GM19238 (cell line): ENCODE data around the gene IFITM10.
"Not testable (repeated sequence)": the region's sequence is repeated elsewhere in the genome, so short reads cannot be mapped to it uniquely, and the experiment has no call there.

Experiments
- DNase-seq: peaks from one replicate; pipeline ENCODE4 v3.0.0; 2011; ENCODE audit warnings: low spot score; ENCODE audit not compliant: insufficient read length

IFITM10 gene

DNA sequence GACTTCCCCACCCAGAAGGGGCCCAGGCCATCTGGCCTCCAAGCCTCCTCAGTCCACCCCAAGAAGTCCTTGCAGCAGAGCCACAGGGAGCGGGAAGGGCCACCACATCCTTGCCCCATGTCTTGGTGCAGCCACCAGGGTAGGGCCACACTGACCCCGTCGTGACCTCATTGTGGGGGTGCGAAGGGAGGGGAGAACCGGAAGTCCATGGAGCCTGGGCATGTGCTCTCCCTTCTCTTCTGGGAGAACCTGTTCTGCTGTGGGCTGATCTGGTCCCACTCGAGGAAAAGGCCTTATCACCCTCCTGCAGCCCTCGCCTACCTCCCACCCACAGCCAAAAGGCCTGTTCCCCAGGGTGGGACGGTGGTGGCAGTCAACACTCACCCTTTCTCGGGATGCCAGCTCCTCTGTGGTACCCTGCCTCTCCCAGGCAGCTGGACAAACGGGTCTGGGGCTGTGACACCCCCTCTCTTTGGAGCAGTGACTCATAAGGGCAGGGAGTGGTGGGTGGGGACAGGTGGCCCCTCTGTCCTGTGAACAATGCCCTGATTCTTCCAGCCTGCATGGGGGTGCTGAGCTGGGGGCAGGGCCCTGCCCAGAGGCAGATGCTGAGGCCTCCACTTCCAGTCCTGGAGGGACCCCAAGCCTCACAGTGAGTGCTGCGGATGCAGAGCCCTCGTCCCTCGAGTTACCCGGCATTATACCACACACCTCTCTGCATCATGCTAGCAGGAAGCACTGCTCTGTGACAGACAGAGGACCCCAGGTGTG, 27.9 kb upstream of the IFITM10 start:
- no peak for DNase-seq

DNA sequence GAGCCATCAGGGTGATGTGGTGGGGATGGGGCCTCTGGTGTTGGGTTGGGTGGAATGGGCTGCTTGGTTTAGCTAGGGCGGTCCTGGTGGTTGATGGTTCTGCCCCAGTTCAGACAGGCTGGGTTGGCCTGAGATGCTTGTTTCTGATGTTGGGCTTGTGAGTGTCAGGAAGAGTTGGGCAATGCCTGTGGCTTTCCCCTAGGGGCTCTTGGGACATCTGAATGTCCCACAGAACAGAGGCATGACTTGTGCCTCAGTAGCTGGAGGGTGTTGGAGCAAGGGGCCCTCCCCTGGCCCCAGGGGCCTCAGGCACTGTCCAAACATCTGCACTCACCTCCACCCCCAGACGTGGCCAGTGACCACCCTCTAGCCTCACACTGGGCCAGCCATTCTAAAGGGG, 27.3 kb upstream of the IFITM10 start:
- DNase-seq = no peak

DNA sequence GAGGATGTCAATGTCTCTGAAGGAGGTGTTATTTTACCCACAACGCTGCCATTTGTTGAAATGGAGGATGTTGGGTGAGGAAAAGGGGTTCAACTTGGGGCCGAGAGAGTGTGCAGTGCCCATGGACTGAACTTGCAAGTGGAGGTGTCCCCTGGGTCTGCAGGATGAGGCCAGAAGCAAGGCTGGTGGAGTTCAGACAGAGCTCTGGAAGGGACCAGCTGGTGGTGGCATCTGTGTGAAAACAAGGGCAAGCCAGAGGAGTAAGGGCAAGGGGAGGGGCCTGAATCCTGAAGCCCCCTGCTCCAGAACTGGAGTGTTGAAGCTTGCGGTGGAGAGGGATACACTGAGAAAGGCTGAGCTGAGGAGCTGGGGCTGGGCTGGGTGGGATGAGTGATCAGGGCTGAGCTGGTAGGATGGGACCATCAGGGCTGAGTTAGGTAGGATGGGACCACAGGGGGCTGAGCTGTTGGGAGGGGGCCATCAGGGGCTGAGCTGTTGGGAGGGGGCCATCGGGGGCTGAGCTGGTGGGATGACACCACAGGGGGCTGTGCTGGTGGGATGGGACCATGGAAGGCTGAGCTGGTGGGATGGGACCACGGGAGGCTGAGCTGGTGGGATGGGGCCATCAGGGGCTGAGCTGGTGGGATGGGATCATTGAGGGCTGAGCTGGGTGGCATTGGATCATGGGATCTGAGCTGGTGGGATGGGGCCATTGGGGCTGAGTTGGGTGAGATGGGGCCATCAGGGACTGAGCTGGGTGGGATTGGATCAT, 26.7 kb upstream of the IFITM10 start:
- no peak for DNase-seq

DNA sequence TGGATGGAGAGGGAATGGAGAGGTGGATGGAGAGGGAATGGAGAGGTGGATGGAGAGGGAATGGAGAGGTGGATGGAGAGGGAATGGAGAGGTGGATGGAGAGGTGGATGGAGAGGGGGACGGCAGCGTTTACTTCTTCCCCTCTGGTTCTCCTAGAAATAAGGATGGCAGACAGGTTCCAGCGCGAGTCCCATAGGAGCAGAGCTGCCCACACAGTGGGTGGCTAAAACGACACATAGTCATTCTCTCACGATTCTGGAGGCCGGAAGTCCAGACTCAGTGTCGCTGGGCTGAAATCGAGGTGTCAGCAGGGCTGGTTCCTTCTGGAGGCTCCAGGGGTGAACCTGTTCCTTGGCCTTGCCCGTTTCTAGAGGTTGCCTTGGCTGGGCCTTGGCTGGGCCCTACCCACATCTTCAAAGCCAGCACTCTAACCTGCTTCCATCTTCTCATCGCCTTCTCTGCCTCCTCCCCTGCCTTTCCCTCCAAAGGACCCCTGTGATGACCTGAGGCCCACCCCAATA, 26.0 kb upstream of the IFITM10 start:
- DNase-seq = no peak

DNA sequence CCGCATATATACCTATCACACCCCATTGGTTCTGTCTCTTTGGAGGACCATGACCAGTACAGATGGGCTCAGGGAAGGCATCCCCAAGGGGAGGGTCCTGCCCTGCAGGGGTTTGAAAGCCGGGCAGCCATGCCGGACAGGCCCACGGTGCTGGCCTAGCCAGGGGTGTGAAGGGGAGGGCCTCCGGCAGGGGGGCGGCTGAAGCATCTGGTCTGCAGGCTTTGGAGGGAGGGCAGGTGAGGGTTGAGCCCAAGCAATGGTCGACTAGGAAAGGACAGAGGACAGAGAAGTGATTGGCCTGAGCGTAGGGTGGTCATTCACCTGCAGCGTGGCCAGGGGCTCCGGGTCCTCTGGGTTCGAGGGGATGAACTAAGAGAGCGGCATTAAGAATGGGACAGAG, 24.5 kb upstream of the IFITM10 start:
- no peak for DNase-seq

DNA sequence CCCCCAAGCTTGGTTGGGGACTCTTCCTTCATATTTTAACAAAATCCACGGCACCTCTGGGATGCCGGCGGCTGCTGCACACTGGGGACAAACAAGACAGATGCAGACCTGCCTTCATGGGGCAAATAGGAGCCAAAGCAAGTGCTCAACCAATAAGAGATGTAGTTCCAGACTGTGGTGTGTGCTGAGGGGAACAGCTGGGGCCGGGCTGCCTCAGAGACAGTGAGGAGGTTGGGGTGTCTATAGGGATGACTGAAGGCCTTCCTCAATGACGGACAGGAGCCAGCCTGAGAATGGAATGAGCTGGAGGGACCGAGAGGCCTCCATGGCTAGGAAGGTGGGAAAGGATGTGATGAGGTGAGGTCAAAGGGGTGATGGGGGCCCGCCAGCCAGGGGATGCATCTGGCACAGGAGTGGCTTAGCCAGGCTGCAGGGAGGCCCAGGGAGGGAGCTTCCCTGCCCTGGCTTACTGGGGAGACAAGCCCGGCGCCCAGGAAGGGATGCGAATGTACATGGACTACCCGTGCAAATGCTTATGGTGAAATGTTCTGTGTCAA, 23.7 kb upstream of the IFITM10 start:
- DNase-seq = no peak

DNA sequence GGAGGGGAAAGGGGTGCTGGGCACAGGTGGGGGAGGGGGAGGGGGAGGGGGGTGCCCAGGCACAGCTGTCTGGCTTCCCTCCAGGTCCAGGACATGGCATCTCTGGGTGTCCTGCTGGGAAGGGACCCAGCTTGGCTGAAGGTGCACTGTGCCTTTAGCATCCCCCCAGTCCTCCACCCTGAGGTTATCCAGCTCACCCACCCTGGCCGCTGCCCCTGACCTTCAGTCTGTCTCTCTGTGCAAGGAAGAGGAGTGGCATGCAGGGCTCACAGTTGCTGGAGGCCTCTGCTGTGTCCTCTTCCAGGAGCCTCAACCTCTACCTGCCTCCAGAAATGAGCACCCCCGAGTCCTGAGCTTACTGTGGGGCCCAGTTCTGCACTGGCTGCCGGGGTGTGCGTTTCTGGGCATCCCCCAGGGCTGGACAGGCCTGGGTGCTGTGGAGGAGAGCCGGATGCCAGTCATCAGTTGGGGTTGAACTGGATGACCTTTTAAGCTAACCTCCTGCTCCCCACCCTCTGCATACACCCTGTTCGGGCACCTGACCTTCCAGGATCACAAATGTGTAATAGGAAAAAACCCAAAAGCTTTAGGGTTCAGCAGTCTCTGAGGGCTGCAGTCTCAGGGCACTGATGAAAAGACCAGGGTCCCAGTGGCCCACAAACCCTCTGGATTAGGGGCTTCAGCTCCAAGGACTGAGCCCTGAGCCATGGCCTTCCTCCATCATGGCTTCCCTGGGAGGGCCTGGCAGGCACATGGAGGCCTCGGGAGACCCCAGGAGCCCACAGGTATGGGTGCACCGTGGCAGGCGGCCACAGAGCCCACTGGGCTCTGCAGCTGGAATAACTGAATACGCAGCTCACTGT, 23.0 kb upstream of the IFITM10 start:
- DNase-seq = no peak

DNA sequence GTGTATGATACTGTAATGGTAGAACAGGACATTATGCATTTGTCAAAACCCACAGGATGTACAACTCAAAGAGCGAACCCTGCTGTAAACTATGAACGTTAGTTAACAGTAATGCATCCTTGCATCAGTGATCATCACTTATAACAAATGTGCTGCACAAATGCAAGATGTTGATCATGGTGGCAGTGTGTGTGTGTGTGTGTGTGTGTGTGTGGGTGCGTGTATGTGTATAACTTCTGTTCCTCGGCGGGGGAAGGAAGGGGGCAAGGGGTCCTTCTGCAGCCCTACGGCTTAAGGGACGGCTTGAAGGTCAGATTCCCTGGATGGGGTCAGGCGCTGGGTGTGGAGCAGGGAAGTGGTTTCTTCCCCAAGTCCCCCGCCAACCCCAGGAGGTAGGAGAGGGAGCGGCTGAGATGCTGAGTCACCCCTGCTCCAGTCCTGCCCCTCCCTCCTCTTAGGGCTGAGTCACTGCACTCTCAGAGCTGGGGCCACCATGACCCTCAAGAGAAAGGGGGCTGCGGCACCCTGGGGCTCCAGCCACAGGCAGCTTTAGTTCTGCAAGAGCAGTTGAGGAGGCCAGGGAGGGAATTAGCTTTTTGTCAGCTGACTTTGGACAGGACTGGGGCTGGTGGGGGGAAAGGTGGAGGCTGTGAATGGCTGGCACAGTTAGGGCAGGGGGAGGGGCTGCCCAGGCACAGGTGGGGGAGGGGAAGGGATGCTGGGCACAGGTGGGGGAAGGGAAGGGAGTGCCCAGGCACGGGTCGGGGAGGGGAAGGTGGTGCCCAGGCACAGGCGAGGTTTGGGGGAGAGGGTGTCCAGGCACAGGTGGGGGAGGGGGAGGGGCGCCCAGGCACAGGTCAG, 22.1 kb upstream of the IFITM10 start:
- no peak for DNase-seq

DNA sequence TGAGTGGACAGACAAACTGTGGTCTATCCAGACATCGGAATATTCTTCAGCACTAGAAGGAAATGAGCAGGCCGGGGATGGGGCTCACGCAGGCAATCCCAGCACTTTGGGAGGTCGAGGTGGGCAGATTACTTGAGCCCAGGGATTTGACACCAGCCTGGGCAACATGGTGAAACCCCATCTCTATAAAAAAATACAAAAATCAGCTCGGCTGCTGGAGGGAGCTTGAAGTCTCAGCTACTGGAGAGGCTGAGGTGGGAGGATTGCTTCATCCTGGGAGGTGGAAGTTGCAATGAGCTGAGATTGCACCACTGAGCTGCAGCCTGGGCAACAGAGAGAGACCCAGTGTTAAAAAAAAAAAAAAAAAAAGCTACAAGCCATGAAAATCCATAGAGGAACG, 21.3 kb upstream of the IFITM10 start:
- DNase-seq = no peak

DNA sequence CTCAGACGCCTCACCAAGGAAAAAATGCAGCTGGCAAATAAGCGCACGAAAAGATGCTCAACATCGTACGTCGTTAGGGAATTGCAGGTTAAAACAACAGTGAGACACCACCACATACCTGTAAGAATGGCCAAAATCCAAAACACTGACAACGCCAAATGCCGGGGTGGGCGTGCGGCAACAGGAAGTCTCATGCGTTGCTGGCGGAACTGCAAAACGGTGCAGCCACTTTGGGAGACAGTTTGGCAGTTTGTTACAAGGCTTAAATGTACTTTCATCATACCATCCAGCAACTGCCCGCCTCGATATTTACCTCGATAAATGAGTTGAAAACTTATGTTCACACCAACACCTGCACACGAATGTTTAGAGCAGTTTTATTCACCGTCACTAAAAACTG, 20.9 kb upstream of the IFITM10 start:
- no peak for DNase-seq

DNA sequence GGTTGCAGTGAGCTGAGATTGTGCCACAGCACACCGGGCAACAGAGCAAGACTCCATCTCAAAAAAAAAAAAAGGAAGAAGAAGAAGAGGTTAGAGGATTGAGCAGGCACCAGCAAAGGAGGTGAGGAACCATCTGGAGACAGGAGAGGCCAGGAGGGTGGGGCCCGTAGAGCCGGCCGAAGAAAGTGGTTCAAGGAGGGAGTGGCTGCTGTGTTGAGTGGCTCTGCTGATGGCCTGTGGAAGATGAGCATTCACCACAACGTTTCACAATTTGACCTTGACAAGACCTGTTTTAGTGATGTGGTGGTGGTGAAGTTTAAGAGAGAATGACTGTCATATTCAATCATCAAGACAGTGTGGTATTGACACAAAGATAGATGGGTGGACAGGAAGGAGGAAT, 20.1 kb upstream of the IFITM10 start:
- no peak for DNase-seq

DNA sequence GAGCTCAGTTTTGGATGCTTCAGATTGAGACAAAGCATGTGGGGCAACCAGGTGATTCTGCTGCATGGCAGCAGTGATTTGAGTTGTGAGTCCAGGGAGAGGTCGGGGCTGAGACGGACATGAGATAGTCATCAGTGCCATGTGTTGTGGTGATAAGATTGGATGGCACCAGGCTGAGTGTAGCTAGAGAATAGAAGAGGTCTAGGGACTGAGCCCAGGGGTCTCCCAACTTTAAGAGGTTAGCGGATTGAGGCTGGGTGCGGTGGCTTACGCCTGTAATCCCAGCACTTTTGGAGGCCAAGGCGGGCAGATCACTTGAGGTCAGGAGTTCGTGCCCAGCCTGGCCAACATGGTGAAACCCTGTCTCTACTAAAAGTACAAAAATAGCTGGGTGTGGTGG, 19.7 kb upstream of the IFITM10 start:
- DNase-seq = no peak

DNA sequence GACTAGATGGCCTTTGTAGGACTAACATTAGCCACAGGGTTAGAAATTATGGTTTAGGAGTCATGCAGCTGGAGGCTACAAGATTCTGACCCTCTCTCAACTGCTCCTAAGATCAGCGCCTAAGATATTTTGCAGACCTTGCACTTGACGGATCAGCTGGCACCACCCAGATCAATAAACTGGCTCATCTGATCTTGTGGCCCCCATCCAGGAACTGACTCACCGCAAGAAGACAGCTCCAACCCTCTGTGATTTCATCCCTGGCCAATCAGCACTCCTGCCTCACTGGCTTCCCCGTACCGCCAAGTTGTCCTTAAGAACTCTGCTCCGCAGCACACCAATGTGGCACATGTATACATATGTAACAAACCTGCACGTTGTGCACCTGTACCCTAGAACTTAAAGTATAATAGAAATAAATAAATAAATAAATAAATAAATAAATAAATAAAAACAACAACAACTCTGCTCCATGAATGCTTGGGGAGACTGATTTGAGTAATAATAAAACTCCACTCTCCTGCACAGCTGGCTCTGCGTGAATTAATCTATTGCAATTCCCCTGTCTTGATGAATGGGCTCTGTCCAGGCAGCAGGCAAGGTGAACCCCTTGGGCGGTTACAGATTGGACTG, 19.0 kb upstream of the IFITM10 start:
- not testable (repeated sequence) for DNase-seq

DNA sequence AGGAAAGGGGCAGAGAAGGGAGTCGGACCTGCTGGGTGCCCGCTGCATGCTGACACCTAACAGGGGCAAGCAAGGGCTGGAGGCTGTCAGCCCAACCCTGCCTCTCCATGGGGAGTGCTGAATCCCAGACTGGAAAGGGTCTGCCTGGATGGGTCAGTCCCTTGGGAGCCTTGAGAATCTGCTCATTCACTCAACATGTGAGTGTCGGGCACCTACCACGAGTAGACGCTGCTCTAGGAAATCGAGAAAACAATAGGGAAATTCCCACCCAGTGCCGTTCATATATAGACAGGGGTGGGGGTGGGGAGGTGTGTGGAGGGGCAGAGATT, 17.7 kb upstream of the IFITM10 start:
- no peak for DNase-seq

DNA sequence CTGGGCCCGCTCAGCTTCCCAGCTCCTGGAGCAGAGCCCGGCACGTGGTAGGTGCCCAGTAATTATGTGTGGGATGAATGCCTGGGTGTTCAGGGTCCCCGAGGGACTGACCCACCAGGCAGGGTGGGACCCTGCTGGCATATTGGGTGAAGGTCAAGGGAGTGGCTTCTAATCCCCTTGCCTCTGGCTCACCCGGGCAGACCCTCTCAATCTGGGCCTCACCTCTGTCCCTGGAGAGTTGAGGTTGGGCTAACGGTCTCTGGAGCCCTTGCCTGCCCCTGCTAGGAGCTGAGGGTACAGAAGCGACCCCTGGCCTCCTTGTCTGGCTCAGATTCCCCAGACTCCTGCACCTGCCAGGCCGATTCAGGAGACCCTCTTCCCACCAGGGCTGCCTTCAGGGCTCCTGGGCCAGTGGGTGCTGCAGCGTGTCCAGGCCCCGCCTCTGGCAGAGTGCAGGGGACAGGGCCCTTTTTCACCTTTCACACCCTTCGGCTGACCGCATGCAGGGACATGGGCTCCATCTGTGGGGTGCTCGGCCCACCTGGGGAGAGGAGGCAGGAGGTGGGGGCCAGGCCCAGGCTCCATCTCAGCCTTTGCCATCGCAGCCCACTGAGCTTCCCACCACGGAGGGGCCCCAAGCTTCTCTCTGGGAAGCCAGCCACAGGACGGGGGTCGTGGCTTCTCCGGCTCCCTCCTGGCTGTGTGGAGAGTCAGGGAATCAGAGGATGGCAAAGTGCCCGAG, 17.2 kb upstream of the IFITM10 start:
- DNase-seq = no peak

DNA sequence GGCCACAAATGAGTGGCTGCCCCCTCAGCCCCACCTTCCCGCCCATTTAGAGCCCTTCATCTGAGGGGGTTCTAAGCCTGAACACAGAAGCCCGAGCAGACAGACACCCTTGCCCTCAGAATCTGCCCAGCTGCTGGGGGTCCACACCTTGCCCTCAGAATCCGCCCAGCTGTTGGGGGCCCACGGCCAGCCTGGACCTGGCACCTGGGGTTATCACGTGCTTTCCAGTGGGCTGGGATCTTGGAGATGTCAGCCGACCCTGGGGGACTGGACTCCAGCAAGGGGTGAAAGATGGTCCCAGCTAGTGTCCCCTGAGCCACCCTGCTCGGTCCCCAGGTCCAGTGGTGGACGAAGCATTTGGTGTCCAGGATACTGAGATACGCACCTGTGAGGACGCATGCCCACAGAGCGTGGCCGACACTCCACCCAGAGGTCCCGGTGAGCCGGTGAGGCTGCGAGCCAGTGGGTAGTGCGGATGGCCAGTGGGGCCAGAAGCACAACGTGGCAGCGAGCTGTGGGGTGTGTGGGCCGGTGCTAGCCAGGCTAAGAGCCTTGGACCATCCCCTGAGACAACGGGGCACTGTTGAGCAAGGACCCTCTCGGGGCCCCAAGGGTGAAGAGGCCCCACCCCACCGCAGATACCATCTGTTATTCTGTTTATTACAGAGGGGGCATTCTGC, 16.5 kb upstream of the IFITM10 start:
- DNase-seq = no peak

DNA sequence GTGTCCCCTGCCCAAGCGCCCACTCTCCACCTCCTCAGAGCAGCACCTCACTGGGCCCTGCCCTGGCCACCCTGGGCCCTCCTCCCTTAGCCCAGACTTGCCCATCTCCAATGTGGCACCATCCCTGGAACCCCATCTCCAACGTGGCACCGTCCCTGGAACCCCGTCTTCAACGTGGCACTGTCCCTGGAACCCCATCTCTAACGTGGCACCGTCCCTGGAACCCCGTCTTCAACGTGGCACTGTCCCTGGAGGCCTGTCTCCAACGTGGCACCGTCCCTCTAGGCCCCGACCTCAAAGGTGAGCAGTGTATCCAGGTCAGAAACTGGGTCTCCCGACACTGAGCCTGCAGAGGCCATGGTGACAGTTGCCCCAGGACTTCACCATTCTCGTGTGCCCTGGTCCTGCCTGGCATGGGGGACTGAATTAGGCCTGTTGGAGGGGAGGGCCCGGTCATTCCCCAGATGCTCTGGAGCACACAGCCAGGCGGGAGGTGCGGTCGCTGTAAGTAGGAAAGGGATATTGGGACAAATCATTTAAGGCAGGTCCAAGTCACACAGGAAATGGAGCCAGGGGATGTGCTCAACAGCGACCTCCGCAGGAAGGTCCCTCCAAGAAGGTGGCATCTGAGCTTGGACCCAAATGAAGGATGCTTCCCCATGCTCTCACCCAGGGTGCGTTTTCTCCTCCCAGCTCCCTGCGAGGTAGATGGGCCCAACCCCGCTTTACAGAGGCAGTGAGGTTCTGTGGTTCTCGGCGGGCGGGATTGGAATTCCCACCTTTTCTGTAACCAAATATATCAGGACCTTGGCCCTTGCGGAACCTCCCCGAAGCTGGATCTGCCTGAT, 15.7 kb upstream of the IFITM10 start:
- no peak for DNase-seq
